NCI-H82 treated with DMSO at 0.1 percent for 48 hours (cell line): ENCODE data around the gene LCN2.

ENCODE experiments used
- DNase-seq: peaks from one replicate; lab custom pipeline; 2025; ENCODE audit not compliant: unreplicated experiment; lab: John Stamatoyannopoulos, UW

Gene LCN2

DNA sequence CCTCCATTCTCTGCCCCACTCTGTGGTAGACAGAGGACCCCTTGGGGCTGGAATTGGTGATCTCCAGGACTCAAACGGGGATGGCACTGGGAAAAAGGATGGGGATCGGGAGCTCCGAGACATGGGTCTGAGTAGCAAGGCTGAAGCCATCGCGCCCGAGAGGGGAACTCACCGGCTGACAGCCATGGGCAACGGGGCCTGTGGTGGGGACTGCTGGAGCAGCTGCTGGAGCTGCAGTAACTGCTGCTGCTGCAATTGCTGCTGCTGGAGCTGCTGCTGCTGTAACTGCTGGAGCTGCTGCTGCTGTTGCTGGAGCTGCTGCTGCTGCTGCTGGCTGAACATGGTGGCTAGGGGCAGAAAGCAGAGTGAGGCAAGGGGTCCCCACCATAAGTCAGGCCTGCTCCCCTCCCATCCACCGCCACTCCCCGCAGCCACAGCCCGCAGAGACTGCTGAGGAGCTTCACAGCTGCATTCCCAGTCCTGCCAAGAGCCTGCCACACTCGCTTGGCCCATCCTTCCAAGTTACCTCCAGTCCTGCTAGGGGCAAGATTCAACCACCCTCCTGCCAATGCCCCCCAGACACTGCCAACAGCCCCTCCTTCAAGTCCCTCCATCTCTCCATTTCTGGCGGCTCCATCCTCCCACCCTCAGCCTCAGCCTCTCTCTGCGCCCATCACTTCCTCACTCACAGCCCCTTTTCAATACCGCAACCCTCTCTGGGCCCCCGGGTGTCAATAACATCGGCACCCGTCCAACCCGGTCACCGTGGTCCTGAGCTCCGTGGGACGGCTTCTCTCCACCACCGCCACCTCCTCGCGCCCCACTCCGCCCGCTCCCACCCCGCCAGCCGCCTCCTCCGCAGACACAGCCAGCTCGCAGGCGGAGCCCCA is 41.5 kb downstream of the LCN2 start:
- no peak for DNase-seq

DNA sequence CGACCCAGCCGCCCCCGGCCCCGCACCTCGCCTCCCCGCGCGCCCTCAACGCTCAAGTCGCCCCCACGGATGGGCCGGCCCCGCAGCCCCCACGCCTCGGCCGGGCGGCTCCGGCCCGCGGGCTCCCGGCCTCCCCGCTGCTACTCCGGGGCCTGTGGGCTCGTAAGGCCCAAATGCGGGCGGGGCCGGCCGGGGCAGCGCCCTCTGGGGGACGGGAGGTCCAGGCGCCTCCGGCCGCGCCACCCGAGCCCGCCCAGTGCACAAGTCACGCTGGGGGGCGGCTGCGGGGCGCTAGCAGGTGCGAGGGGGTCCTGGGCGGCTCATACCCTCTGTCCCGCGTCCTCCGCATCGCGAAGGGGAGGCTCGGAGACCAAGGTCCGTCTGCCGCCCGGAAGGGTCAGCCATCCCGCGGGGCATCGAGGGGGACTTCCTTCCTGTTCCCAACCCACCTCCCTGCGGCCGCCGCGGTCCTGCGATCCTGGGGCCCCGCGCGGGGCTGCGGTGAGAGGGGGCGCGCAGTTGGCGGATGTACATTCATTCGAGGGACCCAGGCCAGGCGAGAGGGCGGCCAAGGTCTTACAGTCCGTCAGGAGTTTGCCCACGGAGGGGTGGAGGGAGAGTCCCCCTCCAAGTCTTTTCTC is 42.3 kb downstream of the LCN2 start, which contains the start of gene CIZ1:
TSS of gene CIZ1 (minus strand) at position 167 of the 641 bp plus-strand sequence. CDS start 715 bp downstream, outside the sequence.
- peak; percentile 26 for DNase-seq

DNA sequence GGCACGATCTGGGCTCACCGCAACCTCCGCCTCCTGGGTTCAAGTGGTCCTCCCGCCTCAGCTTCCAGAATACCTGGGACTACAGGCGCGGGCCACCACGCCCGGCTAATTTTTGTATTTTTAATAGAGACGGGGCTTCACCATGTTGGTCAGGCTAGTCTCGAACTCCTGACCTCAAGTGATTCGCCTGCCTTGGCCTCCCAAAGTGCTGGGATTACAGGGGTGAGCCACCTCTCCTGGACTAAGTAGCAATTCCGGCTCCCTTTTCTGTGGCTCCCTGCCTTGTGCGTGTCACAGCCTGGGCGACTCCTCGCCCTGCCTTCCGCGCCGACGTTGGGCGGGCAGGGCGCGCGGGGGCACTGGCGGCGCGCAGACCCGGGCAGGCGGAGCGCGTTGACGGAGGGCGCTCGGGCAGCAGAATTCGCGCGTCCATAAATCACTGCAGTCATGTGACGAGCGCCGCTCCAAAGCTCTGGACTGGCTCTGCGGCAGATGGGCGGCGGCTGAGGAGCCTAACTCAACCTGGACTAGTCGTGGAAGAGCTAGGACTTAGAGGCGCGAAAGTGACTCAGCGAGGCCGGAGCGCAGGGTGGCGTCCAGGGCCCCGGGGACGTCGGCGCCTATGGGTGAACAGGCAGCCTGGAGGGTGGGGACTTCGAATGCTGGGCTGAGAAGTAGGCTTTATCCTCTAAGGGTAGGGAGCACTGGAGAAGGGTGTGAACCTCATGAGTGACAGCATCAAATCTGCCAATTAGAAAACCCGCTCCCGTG is 43.5 kb downstream of the LCN2 start:
- peak; percentile 88 for DNase-seq

GRCh38 chr9:128193469-128194096 is 44.3 kb downstream of the LCN2 start:
- DNase-seq: no peak

DNA sequence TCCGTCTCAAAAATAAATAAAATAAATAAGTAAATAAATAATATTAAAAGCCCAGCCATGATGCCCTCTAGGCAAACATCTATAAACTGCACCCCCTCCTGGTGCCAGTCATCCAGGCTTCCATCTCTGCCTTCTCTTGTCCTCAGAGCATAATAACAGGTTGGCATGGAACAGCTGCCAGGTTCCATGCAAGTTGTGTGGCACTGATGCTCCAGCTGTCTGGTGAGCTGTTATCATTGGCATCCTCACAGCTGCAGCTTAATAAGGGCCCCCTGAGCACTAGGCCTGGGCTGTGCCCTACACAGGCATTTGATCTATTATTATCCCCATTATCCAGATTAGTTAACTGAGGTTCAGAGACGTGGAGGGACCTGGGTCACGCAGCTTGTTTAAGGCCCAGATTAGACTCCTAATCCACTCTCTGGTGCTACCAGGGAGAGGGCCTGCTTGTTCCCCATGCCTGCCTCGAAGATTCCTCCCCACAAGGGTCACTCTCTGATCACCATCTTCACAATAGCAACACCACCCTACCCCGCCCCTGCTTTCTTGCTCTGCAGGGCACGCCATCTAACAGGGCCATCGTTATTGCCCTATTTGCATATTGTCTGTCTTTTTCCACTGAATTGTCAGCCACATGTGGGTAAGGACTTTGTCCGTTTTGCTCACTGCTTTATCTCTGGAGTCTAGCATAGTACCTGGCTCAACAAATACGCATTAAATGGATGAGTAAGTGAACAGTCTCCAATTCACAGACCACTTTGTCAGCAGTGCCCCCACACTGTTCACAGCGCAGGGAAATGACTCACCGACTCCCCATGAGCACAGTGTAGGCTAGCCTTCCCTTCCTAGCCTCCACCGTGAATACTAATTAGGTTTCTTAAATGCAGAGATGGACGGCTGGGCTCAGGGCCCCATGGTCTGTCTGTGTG is 52.5 kb downstream of the LCN2 start:
- DNase-seq: no peak

DNA sequence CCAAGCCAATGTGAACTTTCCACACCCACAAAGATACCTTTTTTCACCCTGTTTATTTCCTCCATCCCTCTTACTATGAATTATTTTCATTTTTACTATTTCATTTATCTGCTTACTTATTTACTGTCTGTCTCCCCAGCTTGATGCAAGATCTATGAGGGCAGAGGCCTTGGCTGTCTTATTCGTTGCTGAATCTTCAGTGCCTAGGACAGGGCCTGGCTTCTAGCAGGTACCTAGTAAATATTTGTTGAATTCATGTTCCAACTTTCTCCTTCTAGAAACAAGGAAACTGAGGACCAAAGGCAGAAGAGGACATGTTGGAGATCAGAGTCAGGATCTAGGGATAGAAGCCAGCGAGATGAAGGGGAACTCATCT is 53.4 kb downstream of the LCN2 start:
- no peak for DNase-seq
